ENCODE data around the gene ZNF354B.

DNA sequence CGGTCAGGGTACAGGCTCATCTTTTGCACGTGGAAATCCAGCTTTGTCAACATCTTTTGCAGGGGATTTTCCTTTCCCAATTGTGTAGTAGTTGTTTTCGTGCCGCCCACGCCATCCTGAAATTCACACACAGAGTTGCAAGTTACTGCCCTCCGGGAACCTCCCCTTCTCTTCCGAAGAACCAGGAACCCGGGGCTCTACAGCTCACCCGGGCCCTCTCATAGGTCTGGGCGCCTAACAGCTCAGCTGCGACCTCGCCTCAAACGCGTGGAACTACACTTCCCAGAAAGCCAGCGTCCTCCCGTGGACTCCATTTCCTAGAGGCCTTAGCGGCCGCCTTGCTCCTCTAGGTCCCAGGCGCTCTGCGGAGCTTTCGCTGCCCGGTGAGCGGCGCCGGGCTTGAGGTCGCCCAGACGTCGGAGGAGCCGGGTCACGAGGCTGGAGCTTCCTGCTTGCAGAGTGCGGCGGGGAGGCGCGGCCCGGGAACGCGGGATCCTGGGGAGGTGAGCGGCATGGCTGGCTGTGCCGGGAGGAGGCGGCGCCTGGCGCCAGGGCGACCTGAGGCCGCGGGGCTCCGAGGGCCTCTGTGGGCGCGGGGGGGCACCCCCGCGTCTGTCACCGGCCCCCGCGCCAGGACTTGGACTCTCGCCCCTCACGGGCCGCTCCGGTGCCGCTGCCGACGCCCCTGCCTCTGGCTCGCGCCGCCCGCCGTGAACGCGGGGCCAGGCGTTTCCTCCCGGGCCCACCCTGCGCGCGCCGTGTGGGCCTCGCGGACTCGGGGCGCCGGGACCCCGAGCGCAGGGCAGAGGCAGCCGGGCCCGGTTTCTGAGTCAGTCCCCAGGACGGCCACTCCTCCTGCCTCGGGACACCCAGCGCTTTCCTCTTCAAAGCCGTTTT is at the start of gene ZNF354B:
- TF ChIP-seq SUZ12 (IDR thresholded peaks at IDR 0.05): peak; percentile 67; the same call in 1 of the 2 replicates
- TF ChIP-seq L3MBTL2 (conservative IDR thresholded peaks at IDR 0.05): peak; percentile 92
- no peak for TF ChIP-seq LEF1 (IDR thresholded peaks at IDR 0.05; ENCODE audit: borderline replicate concordance)
- TF ChIP-seq BHLHE40 (IDR thresholded peaks at IDR 0.05; ENCODE audit: borderline replicate concordance): no peak
- TF ChIP-seq SP1 (IDR thresholded peaks at IDR 0.05): no peak
- TF ChIP-seq FOXM1 (IDR thresholded peaks at IDR 0.05; ENCODE audit: borderline replicate concordance): no peak
- TF ChIP-seq TARDBP (IDR thresholded peaks at IDR 0.05): no peak
- TF ChIP-seq ZNF384 (IDR thresholded peaks at IDR 0.05): no peak
- peak; percentile 58 for TF ChIP-seq ELF4 (IDR thresholded peaks at IDR 0.05)
- TF ChIP-seq NFRKB (IDR thresholded peaks at IDR 0.05): no peak
